Measurements from ENCODE around the gene CFAP90.

CFAP90 gene, protein sequence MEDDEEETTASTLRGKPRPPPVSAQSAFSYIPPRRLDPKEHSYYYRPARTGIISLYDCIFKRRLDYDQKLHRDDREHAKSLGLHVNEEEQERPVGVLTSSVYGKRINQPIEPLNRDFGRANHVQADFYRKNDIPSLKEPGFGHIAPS

DNA sequence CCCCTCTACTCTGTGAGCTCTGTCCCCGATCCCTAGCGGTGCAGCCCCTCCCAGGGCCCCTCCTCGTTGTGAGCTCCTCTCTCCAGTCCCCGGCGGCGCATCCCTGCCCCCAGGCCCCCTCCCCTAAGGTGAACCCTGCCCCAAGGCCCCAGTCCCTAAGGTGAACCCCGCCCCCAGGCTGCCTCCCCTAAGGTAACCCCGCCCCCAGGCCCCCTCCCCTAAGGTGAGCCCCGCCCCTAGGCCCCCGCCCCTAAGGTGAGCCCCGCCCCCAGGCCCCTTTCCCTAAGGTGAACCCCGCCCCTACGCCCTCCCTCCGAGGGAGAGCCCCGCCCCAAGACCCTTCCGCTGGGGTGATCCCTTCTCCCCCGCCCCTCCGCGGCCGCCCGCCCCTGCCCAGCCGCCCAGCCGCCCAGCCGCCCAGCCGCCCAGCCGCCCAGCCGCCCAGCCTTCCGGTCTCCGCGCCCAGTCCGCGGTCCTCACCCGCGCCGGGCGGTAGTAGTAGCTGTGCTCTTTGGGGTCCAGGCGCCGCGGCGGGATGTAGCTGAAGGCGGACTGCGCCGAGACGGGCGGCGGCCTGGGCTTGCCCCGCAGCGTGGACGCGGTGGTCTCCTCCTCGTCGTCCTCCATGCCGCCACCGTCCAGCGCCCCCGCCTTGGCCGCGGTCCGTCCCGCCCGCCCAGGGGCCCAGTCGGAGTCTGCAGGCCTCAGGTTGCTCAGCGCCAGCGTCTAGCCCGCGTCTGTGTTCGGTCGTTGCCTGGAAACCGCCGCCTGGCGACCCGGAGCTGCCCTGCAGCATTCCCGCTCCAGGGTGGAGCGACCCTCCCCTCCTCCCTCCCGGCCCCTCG, at the start of gene CFAP90:
CFAP90 (minus strand) TSS at position 739 of the 845 bp plus-strand sequence; CDS start at position 627, 112 bp downstream.
- in situ Hi-C loops (cut with MboI; ENCODE audit: low sequenced_read_pairs): no loop called here

- in situ Hi-C loops (cut with MboI; ENCODE audit: low sequenced_read_pairs): no loop called here
These were observed 46.2 kb upstream of the CFAP90 start for GRCh38 chr5:7897014-7897600.

- in situ Hi-C loops (cut with MboI; ENCODE audit: low sequenced_read_pairs): no loop called here
These were observed 43.9 kb upstream of the CFAP90 start for GRCh38 chr5:7894860-7895259.

DNA sequence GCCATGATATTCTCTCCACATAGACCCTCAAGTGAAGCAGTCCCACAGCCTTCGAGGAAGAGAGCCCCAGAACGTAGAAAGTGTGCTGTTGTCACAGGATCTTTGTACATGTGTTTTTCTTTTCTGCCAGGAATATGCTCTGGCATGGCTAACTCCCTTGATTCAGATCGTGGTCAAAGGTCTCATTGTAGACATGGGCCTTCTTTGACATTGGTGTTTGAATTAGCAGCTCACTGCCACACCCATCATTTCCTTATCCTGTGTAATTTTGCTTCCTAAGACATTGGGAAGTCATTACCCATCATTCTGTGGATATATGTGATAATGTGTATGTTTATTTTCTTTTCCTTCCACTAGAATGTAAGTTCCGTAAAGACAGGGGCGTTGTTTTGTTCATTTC, 43.5 kb upstream of the CFAP90 start:
- in situ Hi-C loops (cut with MboI; ENCODE audit: low sequenced_read_pairs): no loop called here

DNA sequence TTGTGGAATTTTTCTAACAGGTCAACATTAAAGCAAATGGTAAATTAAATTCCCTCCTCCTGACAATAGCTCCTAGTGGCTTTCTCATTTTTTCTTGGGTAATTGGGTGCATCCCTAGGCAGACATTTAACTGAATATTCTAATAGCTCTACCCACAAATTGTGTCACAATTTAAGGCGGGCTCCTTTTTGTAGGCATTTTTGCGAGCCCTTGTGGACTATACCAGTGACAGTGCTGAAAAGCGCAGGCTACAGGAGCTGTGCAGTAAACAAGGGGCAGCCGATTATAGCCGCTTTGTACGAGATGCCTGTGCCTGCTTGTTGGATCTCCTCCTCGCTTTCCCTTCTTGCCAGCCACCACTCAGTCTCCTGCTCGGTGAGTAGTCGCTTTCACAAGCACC, 38.0 kb upstream of the CFAP90 start:
- in situ Hi-C loops (cut with MboI; ENCODE audit: low sequenced_read_pairs): no loop called here

GRCh38 chr5:7886849-7887475, 36.0 kb upstream of the CFAP90 start:
- in situ Hi-C loops (cut with MboI; ENCODE audit: low sequenced_read_pairs): no loop called here

- in situ Hi-C loops (cut with MboI; ENCODE audit: low sequenced_read_pairs): no loop called here
These were observed 33.7 kb upstream of the CFAP90 start for GRCh38 chr5:7884491-7885267.

DNA sequence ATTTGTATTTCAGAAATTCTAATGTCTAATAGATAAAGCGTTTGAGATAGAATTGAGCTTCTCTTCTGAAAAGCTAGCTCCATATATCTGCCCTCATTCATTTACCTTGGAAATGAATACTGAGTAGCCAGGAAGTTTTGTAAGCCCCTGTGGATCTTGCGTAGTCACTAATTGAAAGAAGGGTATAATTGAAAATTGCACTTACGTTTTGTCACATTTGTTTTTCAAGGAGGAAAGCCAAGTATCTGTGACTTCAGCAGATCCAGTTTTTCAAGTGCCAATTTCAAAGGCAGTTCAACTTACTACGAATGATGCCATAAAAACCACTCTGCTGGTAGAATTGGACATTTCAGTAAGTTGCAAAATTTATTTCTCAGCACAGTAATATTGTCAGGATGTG, 32.0 kb upstream of the CFAP90 start:
- in situ Hi-C loops (cut with MboI; ENCODE audit: low sequenced_read_pairs): no loop called here

DNA sequence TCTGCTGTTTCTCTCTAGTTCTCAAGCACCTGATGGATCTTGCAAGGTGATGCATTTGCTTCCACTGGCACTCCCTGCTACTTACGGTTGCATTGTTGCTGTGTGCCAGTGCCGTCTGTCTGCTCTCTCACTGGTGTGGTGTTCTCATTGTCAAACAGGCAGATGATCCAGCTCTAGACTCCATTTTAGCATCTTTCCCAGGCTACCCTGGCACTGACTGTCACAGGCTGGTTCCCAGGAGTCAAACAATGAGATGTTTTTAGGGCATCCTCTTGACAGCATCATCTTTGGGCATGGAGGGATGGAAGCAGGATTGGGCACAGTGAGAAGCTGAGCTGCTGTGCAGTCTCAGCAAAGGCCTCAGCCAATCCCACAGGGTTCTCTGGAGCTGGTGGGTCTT, 30.9 kb upstream of the CFAP90 start:
- in situ Hi-C loops (cut with MboI; ENCODE audit: low sequenced_read_pairs): no loop called here

- in situ Hi-C loops (cut with MboI; ENCODE audit: low sequenced_read_pairs): no loop called here
These were observed 30.2 kb upstream of the CFAP90 start for GRCh38 chr5:7881091-7881490.

- in situ Hi-C loops (cut with MboI; ENCODE audit: low sequenced_read_pairs): no loop called here
These were observed 27.5 kb upstream of the CFAP90 start for GRCh38 chr5:7878381-7878873.

- in situ Hi-C loops (cut with MboI; ENCODE audit: low sequenced_read_pairs): no loop called here
These were observed 26.9 kb upstream of the CFAP90 start for GRCh38 chr5:7877851-7878250.

DNA sequence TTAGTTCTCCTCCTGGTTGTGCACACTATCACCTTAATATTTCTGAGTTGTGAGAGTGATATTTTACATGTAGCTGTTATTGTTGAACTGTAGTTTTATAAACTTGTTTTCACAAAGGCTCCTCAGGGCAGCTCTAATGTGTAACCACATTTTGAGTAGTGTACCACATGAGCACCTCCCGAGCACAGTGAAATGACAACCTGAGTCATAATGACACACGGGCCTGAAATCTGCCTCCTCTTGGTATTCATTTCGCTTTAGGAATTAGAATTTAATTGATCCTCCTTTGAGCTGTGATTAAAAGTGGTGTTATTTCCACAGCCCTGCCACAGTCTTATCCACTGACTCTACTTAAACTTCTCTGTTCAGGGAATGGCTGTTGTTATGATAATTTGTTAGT, 25.9 kb upstream of the CFAP90 start:
- in situ Hi-C loops (cut with MboI; ENCODE audit: low sequenced_read_pairs): no loop called here

DNA sequence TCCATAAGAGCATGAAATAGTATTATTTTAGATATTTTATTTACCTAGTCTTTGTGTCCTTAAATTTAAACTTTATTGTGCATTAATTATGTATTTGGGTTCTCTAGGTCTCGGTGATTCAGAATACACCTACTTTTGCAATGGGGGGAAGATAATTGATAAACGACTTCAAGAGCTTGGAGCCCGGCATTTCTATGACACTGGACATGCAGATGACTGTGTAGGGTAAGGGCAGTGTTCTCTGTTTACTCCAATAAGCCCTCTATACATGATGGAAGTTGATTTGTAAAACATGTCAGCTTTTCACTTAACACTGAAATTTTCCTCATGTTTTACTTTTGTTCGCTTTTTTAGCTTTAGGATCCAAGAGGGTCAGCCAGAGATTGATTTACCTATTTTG, 24.2 kb upstream of the CFAP90 start:
- in situ Hi-C loops (cut with MboI; ENCODE audit: low sequenced_read_pairs): no loop called here

DNA sequence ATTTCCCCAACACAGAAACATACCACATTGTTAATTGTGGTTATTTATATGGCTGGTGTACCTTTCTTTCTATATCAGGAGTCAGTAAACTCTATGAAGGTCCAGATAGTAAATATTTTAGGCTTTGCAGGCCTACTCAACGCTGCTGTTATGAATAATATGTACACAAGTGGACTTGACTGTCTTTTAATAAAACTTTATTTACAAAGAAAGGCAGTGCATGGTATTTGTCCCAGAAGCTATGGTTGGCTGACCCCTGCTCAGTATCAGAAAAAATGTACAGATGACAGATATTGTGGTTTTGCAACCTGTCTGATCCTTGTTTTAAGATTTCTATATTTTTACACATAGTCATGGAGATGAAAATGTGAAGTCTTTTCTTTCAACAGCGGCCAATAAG, 23.7 kb upstream of the CFAP90 start:
- in situ Hi-C loops (cut with MboI; ENCODE audit: low sequenced_read_pairs): no loop called here

- in situ Hi-C loops (cut with MboI; ENCODE audit: low sequenced_read_pairs): no loop called here
These were observed 22.3 kb upstream of the CFAP90 start for GRCh38 chr5:7873216-7873615.

DNA sequence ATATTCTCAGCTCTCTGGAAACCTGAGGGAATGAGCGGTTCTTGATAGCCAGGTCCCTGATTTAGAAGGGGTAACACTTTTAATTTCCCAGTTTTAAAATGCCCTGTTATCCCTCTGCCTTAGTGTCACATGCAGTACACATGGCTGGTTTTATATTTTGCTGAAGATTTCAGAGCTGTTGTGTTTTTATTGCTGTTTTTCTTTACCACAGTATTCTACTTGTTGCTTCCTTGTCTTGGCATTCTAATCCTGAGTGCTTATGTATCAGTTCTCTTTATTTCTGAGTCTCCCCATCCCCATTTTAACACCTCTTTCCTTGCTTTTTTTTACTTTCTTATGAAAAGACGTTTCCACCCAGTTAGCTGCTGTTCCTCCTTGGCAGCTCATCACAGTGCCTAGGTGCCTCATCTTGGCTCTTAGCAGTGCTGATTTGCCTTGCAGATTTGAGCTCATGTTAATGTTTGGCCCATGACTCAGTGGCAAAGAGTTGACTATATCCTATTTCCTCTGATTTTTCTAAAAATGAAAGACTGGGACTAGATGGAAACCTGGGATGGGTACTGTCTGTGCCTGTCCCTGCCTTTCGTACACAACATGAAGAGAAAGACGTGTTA, 21.7 kb upstream of the CFAP90 start:
- in situ Hi-C loops (cut with MboI; ENCODE audit: low sequenced_read_pairs): no loop called here

DNA sequence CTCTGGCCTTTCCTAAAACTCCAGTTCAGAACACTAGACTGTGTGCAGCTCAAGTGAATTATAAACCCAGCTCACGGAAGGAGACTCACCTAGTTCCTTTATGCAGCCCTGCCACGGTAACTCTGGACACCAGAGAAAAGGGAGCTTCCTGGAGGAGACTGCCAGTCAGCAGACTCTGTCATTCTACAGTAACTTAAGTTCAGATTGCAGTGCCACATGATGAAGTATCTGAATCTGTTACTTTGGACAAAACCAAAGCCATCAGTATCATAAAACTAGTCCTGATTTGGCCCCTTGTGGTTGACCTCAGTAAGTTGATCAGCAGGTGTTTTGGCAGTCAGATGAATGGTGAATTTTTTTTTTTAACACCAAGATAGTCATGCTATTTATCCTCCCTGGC, 20.7 kb upstream of the CFAP90 start:
- in situ Hi-C loops (cut with MboI; ENCODE audit: low sequenced_read_pairs): no loop called here

- in situ Hi-C loops (cut with MboI; ENCODE audit: low sequenced_read_pairs): no loop called here
These were observed 18.7 kb upstream of the CFAP90 start for GRCh38 chr5:7869474-7870136.

Measured in HL-60/S4 treated with phorbol 12-myristate 13-acetate at 8.2 ng/mL for 4 days and 3 days (cell line).